BLaER1 (cell line): ENCODE measurements around the gene DLL1.

ENCODE experiments used
- H3K27ac ChIP-seq: shearing (Covaris generic); formaldehyde crosslinking; 2 replicates; pipeline ENCODE4 v1.8.1; 2022
- H3K27me3 ChIP-seq: shearing (Covaris generic); formaldehyde crosslinking; 2 replicates; pipeline ENCODE4 v1.8.1; 2022
- H3K36me3 ChIP-seq: shearing (Covaris generic); formaldehyde crosslinking; 2 replicates; pipeline ENCODE4 v1.8.1; 2022
- H3K4me1 ChIP-seq: shearing (Covaris generic); formaldehyde crosslinking; 2 replicates; pipeline ENCODE4 v1.8.1; 2022
- H3K4me2 ChIP-seq: shearing (Covaris generic); formaldehyde crosslinking; 2 replicates; pipeline ENCODE4 v1.8.1; 2022
- H3K4me3 ChIP-seq: shearing (Covaris generic); formaldehyde crosslinking; 2 replicates; pipeline ENCODE4 v1.8.1; 2022
- H3K9ac ChIP-seq: shearing (Covaris generic); formaldehyde crosslinking; 2 replicates; pipeline ENCODE4 v1.8.1; 2022
- H3K9me3 ChIP-seq: shearing (Covaris generic); formaldehyde crosslinking; 2 replicates; pipeline ENCODE4 v1.8.1; 2022
- H4K20me1 ChIP-seq: shearing (Covaris generic); formaldehyde crosslinking; 2 replicates; pipeline ENCODE4 v1.8.1; 2022
- Cebpa-rat ChIP-seq: shearing (Covaris generic); IDR thresholded peaks from 2 replicates; pipeline ENCODE4 v1.8.1; 2022

DLL1 gene

DNA sequence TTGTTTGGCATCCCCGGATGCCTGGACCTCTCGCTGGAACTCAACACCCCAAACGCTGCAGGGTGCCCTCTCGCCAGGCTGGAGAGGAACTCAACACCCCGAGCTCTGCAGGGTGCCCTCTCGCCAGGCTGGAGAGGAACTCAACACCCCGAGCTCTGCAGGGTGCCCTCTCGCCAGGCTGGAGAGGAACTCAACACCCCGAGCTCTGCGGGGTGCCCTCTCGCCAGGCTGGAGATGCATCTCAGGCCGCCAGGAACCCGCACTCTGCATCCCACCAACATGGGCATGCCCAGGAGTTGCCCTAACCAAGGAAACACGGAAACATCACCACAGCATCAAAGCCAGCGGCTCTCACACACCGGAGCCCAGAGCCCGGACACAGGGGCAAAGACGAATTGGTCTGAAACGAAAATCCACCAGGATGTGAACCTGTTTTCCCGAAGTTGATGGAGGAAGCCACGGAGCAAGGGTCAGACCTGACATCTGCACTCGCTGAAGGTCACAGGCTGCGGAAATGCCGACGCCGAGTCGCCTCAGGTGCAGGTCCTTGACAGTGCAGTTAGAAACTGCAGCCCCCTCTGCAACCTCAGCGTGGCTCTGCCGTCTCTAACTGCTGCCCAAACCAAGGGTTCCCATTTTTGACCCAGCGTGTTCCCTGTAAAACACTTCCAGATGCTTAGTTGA is 37.5 kb downstream of the DLL1 start:
- no peak overlapping the region for H3K9ac ChIP-seq
- peaks cover 16% of the 10 kb centered on the region for H3K4me1 ChIP-seq
- H3K36me3 ChIP-seq: no peaks in the 10 kb centered on the region
- H3K4me3 ChIP-seq: no peak overlapping the region
- no peaks in the 10 kb centered on the region for H3K9me3 ChIP-seq
- H4K20me1 ChIP-seq: no peaks in the 10 kb centered on the region
- no peak overlapping the region for H3K27ac ChIP-seq
- no peak for TF ChIP-seq Cebpa-rat
- H3K27me3 ChIP-seq: no peaks in the 10 kb centered on the region
- H3K4me2 ChIP-seq: no peak overlapping the region

- H3K9me3 ChIP-seq: no peaks in the 10 kb centered on the region
- H3K4me1 ChIP-seq: peaks cover 8% of the 10 kb centered on the region
- no peak overlapping the region for H3K4me2 ChIP-seq
- H3K27ac ChIP-seq: no peak overlapping the region
- TF ChIP-seq Cebpa-rat: no peak
- no peak overlapping the region for H3K9ac ChIP-seq
- no peak overlapping the region for H3K4me3 ChIP-seq
- H3K27me3 ChIP-seq: no peaks in the 10 kb centered on the region
- H4K20me1 ChIP-seq: no peaks in the 10 kb centered on the region
- no peaks in the 10 kb centered on the region for H3K36me3 ChIP-seq
These were observed 38.9 kb downstream of the DLL1 start for GRCh38 chr6:170251776-170252571.

DNA sequence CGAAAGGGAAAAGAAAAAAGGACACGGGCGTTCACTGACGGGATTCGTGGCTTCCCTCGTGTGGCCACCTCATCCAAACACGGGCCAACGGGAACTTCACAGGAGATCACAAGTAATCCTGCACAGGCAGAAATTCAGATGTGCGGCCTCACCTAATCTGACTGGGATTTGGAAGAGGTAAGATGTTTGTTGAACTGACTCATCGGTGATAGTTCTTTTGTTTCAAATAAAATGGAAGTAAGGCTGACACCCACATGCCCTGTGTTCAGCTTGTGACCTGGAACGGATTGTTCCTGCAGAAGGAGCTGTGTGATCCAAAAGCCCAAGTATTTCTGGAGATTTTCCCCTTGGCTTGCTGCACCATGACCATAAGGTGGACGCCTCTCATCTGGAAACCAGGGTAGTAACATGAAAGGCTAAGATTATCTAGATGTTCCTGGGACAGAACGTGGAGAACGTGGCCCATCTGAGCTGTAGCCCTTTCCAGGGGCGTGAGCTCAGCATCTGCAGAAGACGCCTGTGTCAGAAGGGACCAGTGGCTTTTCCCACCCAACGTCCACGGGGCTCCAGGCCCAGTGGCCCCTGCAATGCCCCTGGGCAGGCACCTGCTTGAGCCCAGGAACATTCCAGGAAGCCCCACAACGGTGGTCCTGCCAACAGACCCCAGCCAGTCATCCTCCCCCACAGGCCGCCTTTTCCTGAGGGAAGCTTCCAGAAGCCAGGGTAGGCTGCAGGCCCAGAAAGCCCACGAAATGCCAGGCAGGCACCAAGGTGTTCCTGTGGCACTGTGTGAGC is 39.7 kb downstream of the DLL1 start:
- no peaks in the 10 kb centered on the region for H3K9me3 ChIP-seq
- H3K27me3 ChIP-seq: no peaks in the 10 kb centered on the region
- no peak overlapping the region for H3K27ac ChIP-seq
- no peak overlapping the region for H3K4me2 ChIP-seq
- no peaks in the 10 kb centered on the region for H4K20me1 ChIP-seq
- peaks cover 7% of the 10 kb centered on the region for H3K4me1 ChIP-seq
- H3K36me3 ChIP-seq: no peaks in the 10 kb centered on the region
- no peak overlapping the region for H3K9ac ChIP-seq
- TF ChIP-seq Cebpa-rat: no peak
- H3K4me3 ChIP-seq: no peak overlapping the region

DNA sequence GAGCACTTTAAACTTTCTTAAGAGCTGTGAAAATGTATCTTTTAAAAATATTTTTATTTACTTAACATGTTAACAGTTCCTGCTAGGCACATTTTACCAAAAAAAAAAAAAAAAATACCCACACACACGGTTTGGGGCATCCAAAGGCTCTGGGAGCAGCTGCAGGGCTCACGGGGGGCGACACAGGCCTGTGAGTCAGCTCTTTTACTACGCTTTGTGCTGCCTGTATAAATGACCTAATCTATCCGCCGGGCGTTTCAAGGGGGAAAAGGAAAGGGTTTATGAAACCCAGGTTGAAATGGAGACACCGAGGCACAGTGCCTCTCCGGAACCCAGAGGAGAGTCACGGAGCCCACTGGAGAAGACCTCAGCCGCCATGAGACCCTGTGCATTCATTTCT is 40.4 kb downstream of the DLL1 start:
- Histone ChIP-seq H3K27me3 (no peaks in the 10 kb centered on the region), H3K36me3 (no peaks in the 10 kb centered on the region), H4K20me1 (no peaks in the 10 kb centered on the region), H3K9me3 (no peaks in the 10 kb centered on the region), H3K4me2 (no peak overlapping the region), H3K27ac (no peak overlapping the region), H3K4me1 (peaks cover 4% of the 10 kb centered on the region), H3K9ac (no peak overlapping the region), H3K4me3 (no peak overlapping the region)
- no peak for TF ChIP-seq Cebpa-rat

DNA sequence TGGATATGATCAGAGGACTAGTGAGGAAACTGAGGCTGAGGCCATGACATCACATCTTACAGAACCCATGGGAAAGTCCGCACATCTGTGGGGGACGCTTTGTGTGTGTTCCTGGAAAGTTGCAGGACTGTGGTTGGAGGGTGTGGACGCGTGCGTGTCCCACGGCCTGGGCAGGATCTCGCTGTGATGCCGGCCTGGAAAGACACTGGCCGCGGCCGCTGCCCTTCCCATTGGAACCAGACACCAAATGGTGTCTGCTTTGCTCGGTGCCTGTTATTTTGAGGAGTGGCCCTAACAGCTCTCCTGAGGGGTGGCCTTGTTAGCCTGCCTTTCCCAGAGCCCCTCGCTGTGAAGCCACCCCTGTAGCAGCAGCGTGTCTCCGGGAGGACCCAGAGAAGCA is 41.1 kb downstream of the DLL1 start:
- Histone ChIP-seq H4K20me1 (no peaks in the 10 kb centered on the region), H3K4me3 (no peak overlapping the region), H3K36me3 (no peaks in the 10 kb centered on the region), H3K9ac (no peak overlapping the region), H3K4me1 (peaks cover 10% of the 10 kb centered on the region), H3K27me3 (no peaks in the 10 kb centered on the region), H3K9me3 (no peaks in the 10 kb centered on the region), H3K27ac (no peak overlapping the region), H3K4me2 (no peak overlapping the region)
- no peak for TF ChIP-seq Cebpa-rat

- H3K4me3 ChIP-seq: no peak overlapping the region
- H3K9me3 ChIP-seq: no peaks in the 10 kb centered on the region
- no peaks in the 10 kb centered on the region for H3K36me3 ChIP-seq
- no peaks in the 10 kb centered on the region for H4K20me1 ChIP-seq
- H3K4me1 ChIP-seq: peaks cover 17% of the 10 kb centered on the region
- TF ChIP-seq Cebpa-rat: no peak
- no peaks in the 10 kb centered on the region for H3K27me3 ChIP-seq
- no peak overlapping the region for H3K9ac ChIP-seq
- no peak overlapping the region for H3K27ac ChIP-seq
- no peak overlapping the region for H3K4me2 ChIP-seq
These were observed 41.8 kb downstream of the DLL1 start for GRCh38 chr6:170248861-170249600.

GRCh38 chr6:170248111-170248805 is 42.6 kb downstream of the DLL1 start:
- Histone ChIP-seq H3K4me1 (peaks cover 17% of the 10 kb centered on the region), H3K36me3 (no peaks in the 10 kb centered on the region), H3K9ac (no peak overlapping the region), H4K20me1 (no peaks in the 10 kb centered on the region), H3K4me2 (no peak overlapping the region), H3K27me3 (no peaks in the 10 kb centered on the region), H3K4me3 (no peak overlapping the region), H3K9me3 (no peaks in the 10 kb centered on the region), H3K27ac (no peak overlapping the region)
- TF ChIP-seq Cebpa-rat: no peak

DNA sequence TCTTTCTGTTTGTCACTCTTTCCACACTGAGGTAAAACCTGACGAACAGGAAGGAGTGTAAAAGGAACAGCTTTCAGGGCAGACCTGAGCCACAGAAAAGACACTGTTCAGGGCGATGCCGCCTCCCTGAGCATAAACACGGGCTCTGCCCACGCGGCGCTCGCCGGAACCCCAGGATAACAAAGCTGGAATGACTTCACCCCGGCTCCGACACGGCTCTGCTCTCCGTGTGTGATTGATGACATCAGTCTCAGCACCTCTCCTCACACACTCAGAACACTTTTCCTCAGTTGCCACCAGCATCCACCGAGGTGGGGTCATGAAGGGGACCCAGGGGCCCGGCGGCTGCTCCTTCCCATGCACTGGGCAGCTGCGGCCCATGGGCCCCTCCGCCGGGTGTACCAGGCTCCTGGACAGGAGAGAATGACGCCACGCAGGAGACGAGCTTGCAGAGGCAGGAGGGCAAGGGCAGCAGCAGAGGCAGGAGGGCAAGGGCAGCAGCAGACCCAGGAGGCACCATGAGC is 43.6 kb downstream of the DLL1 start:
- H3K27ac ChIP-seq: no peak overlapping the region
- no peaks in the 10 kb centered on the region for H3K9me3 ChIP-seq
- peaks cover 17% of the 10 kb centered on the region for H3K4me1 ChIP-seq
- H3K4me2 ChIP-seq: no peak overlapping the region
- no peak overlapping the region for H3K9ac ChIP-seq
- H3K27me3 ChIP-seq: no peaks in the 10 kb centered on the region
- no peak overlapping the region for H3K4me3 ChIP-seq
- H3K36me3 ChIP-seq: no peaks in the 10 kb centered on the region
- H4K20me1 ChIP-seq: no peaks in the 10 kb centered on the region
- TF ChIP-seq Cebpa-rat: no peak
